Caco-2 (cell line): ENCODE results near the gene NMNAT3. TPM values are rescaled to one million over a fixed set of nuclear protein-coding genes. Genes with fewer than 3 reads are reported as not detected.
A peak's percentile ranks its signal among the peaks of the same experiment; 100 is the strongest.

Experiments used
- BruUV-seq: library from RNA; stranded (reverse); fragments of 400-500 nt; replicated peaks from 2 replicates; lab custom pipeline; 2021; lab: Mats Ljungman, UMichigan
- CTCF ChIA-PET: fragments of 300-600 bp; sonication (Branson Sonifier 250); formaldehyde crosslinking; loops from one replicate; lab custom pipeline; 2022; ENCODE audit warnings: antibody characterized with exemption; lab: Charles Lee
- POLR2A ChIA-PET: fragments of 300-600 bp; sonication (Branson Sonifier 250); formaldehyde crosslinking; loops from one replicate; lab custom pipeline; 2022; ENCODE audit warnings: antibody characterized with exemption; lab: Charles Lee
- DNase-seq, 2 experiments: peaks; one replicate each; pipeline versions ENCODE4 v3.0.0 to v3.0.0-alpha.2; 2020 to 2022
- H3K27me3 ChIP-seq: replicated peaks from 2 replicates; pipeline ENCODE4 v1.6.0; 2011; ENCODE audit warnings: low read length; ENCODE audit not compliant: control insufficient read depth, insufficient read depth
- H3K36me3 ChIP-seq: 2 replicates; pipeline ENCODE4 v1.5.1; 2011; ENCODE audit warnings: low read length; ENCODE audit not compliant: control insufficient read depth, insufficient read depth
- H3K4me1 ChIP-seq: fragments of 250-450 bp; sonication (Bioruptor Pico); 2 replicates; pipeline ENCODE4 v1.5.1; 2020; ENCODE audit warnings: mild to moderate bottlenecking
- H3K4me3 ChIP-seq: 2 replicates; pipeline ENCODE4 v1.5.1; 2011; ENCODE audit warnings: low read depth, mild to moderate bottlenecking, control low read depth, low read length
- H3K9me3 ChIP-seq: fragments of 250-450 bp; sonication (Bioruptor Pico); 2 replicates; pipeline ENCODE4 v1.5.1; 2020; ENCODE audit warnings: mild to moderate bottlenecking, moderate library complexity
- H3K27ac Mint-ChIP-seq: one replicate; pipeline ENCODE4 v1.8.0; 2022; ENCODE audit warnings: mixed read lengths; ENCODE audit not compliant: unreplicated experiment
- H3K27me3 Mint-ChIP-seq: one replicate; pipeline ENCODE4 v1.8.0; 2022; ENCODE audit warnings: mixed read lengths; ENCODE audit not compliant: insufficient read depth, unreplicated experiment
- H3K36me3 Mint-ChIP-seq: one replicate; pipeline ENCODE4 v1.8.0; 2022; ENCODE audit warnings: mild to moderate bottlenecking, mixed read lengths; ENCODE audit not compliant: insufficient read depth, unreplicated experiment
- H3K4me1 Mint-ChIP-seq: one replicate; pipeline ENCODE4 v1.8.0; 2022; ENCODE audit warnings: low read depth, mixed read lengths; ENCODE audit not compliant: unreplicated experiment
- H3K4me3 Mint-ChIP-seq: one replicate; pipeline ENCODE4 v1.8.0; 2022; ENCODE audit warnings: mild to moderate bottlenecking, moderate library complexity, mixed read lengths; ENCODE audit not compliant: unreplicated experiment
- H3K9me3 Mint-ChIP-seq: one replicate; pipeline ENCODE4 v1.8.0; 2022; ENCODE audit warnings: mixed read lengths; ENCODE audit not compliant: unreplicated experiment
- intact Hi-C: fragments of 100-400 bp; cut with micrococcal nuclease; formaldehyde crosslinking; loops from one replicate; pipeline ENCODE4 v1.10.0; 2022; ENCODE audit not compliant: unreplicated experiment
- total RNA-seq: library from RNA; stranded (reverse); gene quantifications from 2 replicates; pipeline ENCODE4 v1.2.3, GENCODE V29; 2022
- TF ChIP-seq, protein P1 (sequence below), 2 experiments: fragments of 200-600 bp in 1 of 2; IDR thresholded peaks; 1 replicate in 1 of 2; 2 replicates in 1 of 2; pipeline versions ENCODE4 v1.5.1 to v1.8.0; 2011 to 2022; ENCODE audit warnings: antibody characterized with exemption in 1 of 2, control low read depth in 1 of 2, inconsistent platforms in 1 of 2, low read depth in 1 of 2, low read length in 1 of 2, mild to moderate bottlenecking in 1 of 2, moderate library complexity in 1 of 2; ENCODE audit not compliant: insufficient read depth in 1 of 2, severe bottlenecking in 1 of 2, unreplicated experiment in 1 of 2

Gene NMNAT3
- total RNA-seq, 1 experiment from 2014 or later, result 17.6 TPM

DNA sequence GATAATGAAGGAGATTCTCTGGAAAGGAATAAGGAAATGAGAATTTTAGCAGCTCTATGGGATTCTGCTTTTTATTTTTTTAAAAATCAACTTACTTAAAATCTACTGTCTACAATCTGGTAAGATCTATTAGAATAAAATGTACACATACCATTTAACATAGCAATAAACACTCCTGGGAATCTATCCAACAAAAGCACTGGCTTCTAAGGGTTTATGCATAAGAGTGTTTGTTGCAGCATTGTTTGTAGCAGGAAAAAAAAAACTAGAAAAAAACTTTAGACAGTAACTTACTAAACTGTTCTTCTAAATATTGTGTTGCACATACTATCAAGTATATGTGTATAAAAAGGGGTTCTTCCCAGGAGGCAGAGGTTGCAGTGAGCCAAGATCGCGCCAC lies 122.5 kb downstream of the NMNAT3 start:
- no peaks in the 10 kb centered on the region for H3K9me3 Mint-ChIP-seq
- no peak overlapping the region for H3K4me3 Mint-ChIP-seq
- peaks cover 40% of the 10 kb centered on the region for H3K4me1 ChIP-seq
- CTCF ChIA-PET, result no interaction called here
- H3K36me3 Mint-ChIP-seq, result peaks cover 5% of the 10 kb centered on the region
- intact Hi-C loops, result loop anchor here (5.0 kb wide), 1 partner anchor 48 kb away; no protein-coding TSS in a partner anchor
- DNase-seq, result no peak
- no peaks in the 10 kb centered on the region for H3K9me3 ChIP-seq
- TF ChIP-seq, protein P1, sequence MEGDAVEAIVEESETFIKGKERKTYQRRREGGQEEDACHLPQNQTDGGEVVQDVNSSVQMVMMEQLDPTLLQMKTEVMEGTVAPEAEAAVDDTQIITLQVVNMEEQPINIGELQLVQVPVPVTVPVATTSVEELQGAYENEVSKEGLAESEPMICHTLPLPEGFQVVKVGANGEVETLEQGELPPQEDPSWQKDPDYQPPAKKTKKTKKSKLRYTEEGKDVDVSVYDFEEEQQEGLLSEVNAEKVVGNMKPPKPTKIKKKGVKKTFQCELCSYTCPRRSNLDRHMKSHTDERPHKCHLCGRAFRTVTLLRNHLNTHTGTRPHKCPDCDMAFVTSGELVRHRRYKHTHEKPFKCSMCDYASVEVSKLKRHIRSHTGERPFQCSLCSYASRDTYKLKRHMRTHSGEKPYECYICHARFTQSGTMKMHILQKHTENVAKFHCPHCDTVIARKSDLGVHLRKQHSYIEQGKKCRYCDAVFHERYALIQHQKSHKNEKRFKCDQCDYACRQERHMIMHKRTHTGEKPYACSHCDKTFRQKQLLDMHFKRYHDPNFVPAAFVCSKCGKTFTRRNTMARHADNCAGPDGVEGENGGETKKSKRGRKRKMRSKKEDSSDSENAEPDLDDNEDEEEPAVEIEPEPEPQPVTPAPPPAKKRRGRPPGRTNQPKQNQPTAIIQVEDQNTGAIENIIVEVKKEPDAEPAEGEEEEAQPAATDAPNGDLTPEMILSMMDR (IDR thresholded peaks at IDR 0.05; ENCODE audit: insufficient read depth in 1 of 2, low read depth in 1 of 2, low read length in 1 of 2, severe bottlenecking in 1 of 2, unreplicated experiment in 1 of 2), result no peak
- H3K36me3 ChIP-seq, result no peaks in the 10 kb centered on the region
- BruUV-seq, result no TSS peak
- H3K27ac Mint-ChIP-seq, result peak overlapping the region; percentile 82
- H3K27me3 ChIP-seq, result no peaks in the 10 kb centered on the region
- H3K4me1 Mint-ChIP-seq, result peaks cover 56% of the 10 kb centered on the region
- no peak overlapping the region for H3K4me3 ChIP-seq
- H3K27me3 Mint-ChIP-seq, result no peaks in the 10 kb centered on the region
- POLR2A ChIA-PET, result no interaction called here

DNA sequence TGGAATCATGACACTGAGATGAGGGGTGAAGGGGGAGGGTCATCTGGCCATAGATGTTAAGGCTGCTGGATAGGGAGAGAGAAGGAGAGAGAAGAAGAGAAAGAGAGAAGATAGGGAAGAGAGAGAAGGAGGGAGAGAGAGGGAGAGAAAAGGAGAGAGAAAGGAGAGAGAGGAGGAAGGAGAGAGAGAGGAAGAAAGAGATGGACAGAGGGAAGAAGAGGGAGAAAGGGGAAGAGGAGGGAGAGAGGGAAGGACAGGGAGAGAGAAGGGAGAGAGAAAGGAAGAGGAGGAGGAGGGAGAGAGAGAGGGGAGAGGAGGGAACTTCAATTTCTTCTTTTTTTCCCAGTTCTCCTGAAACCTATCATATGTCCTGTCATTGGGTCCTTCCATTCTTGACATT lies 123.1 kb downstream of the NMNAT3 start:
- Histone ChIP-seq H3K36me3 (no peaks in the 10 kb centered on the region), H3K27me3 (no peaks in the 10 kb centered on the region), H3K4me3 (no peak overlapping the region), H3K9me3 (no peaks in the 10 kb centered on the region), H3K4me1 (peaks cover 40% of the 10 kb centered on the region)
- Mint-ChIP-seq H3K4me1 (peaks cover 53% of the 10 kb centered on the region), H3K36me3 (peaks cover 5% of the 10 kb centered on the region), H3K4me3 (peak overlapping the region; percentile 17), H3K9me3 (no peaks in the 10 kb centered on the region), H3K27ac (peak overlapping the region; percentile 82), H3K27me3 (no peaks in the 10 kb centered on the region)
- DNase-seq, result no peak
- BruUV-seq, result no TSS peak
- CTCF ChIA-PET, result no interaction called here
- TF ChIP-seq, protein P1 (IDR thresholded peaks at IDR 0.05; ENCODE audit: insufficient read depth in 1 of 2, low read depth in 1 of 2, low read length in 1 of 2, severe bottlenecking in 1 of 2, unreplicated experiment in 1 of 2), result no peak
- intact Hi-C loops, result loop anchor here (5.0 kb wide), 1 partner anchor 47 kb away; no protein-coding TSS in a partner anchor
- POLR2A ChIA-PET, result no interaction called here

DNA sequence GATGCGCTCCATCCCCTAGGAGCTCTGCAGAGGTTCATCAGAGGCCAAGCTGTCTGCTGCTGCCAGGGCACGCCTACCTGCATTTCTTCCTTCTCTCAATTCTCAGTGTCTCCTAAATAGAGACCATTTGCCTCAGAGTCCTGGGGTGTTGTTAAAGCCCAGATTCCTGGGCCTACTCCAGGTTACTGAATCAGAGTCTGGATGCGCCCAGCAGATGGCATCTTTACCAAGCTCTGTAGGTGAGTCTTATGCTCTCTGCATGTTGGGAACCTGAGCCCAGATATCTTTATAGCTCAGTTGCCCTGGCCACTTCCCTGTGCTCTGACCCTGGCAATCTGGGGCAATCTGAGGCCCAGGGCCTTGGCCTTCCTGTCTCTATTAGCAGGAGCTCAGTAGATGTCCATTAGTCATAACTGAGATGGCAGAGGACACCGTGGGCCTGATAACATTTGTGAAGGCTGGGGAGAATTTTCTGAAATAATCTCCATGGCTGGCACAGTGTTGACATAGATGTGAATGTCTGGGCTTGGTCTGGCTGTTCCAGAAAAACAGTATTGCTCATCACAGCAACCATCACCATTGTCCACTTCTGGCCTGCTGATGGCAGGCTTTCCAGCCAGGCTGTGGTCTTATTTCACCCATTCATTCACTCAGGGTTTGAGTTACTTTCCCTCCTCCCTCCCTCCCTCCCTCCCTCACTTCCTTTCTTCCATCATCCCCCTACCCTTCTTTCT lies 125.0 kb downstream of the NMNAT3 start:
- CTCF ChIA-PET, result no interaction called here
- Histone ChIP-seq H3K4me3 (no peak overlapping the region), H3K4me1 (peaks cover 25% of the 10 kb centered on the region), H3K27me3 (no peaks in the 10 kb centered on the region), H3K9me3 (no peaks in the 10 kb centered on the region), H3K36me3 (no peaks in the 10 kb centered on the region)
- Mint-ChIP-seq H3K27ac (peak overlapping the region; percentile 65), H3K4me1 (peaks cover 37% of the 10 kb centered on the region), H3K4me3 (no peak overlapping the region), H3K9me3 (no peaks in the 10 kb centered on the region), H3K27me3 (no peaks in the 10 kb centered on the region), H3K36me3 (peaks cover 5% of the 10 kb centered on the region)
- TF ChIP-seq, protein P1 (IDR thresholded peaks at IDR 0.05; ENCODE audit: insufficient read depth in 1 of 2, low read depth in 1 of 2, low read length in 1 of 2, severe bottlenecking in 1 of 2, unreplicated experiment in 1 of 2), result no peak
- intact Hi-C loops, result no loop called here
- POLR2A ChIA-PET, result no interaction called here
- no peak for DNase-seq
- BruUV-seq, result no TSS peak
